COLO829 (cell line): ENCODE results near the gene SPATS2L.

Experiments
- DNase-seq: peaks from one replicate; pipeline ENCODE4 v3.0.0; 2012; ENCODE audit warnings: low spot score

SPATS2L gene

DNA sequence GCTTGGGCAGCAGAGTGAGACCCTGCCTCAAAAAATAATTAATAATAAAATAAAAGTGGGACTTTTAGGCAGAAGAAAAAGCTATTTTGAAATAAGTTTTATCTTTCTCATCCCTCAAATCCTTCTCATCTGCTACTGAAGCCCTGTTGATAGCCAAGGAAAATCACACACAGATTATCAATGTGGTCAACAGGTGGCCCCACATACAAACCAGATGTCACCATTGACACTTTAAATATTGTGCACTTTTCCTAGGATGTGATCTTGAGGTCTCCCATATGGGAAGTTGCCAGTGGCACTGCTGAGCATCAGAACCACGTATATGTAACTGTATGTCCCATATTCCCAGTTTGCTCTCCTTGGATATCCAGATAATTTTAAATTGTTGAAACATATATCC, 138.8 kb downstream of the SPATS2L start:
- no peak for DNase-seq

DNA sequence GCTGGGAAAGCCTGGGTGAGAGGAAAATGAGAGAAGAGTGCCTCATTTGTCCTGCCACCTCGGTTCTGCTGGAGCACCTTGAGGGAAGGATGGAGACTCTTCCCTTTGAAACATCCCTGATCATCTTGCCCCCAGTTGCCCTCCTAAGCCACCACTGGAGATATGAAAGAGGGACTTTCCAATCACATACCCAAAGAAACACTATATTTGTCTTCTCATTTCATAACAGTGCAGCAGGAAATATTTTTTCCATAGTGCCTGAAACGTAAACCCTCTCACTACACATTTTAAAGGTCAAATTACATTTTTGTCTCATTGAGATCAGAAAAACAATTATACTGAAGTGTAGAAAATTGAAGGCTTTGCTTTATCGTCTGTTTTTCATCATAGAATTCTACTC, 140.1 kb downstream of the SPATS2L start:
- no peak for DNase-seq

DNA sequence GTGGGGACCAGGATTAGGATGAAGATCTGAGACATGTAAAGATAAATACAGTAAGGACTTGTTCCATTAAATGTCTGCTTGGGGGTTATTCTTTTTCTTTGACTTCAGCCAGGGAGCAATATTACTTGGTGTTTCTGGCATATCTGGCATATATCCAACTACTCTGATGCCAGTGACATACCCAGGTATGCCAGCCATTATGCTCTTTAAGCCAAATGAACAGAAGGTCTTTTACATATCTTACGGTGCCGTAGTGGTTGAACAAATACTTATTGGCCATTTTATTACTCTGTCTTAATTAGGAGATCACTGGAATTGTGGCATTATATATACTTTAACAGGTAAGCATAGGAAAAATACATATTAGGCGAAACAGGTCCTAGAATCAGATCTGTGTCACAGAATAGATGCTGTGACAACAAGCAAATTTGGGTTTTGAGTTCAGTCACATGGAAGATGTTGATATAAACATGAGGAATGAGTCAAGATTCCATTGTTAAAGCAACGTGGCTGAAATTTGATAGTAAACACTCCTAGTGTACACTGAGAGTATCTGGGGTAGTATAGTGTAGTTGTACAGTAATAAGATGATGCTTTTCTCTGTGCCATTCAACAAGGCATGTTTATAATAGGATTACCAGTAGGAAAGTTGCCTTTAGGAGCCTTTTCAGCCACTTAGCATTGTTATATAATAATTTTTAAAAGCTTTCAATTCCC, 140.8 kb downstream of the SPATS2L start:
- DNase-seq: no peak

DNA sequence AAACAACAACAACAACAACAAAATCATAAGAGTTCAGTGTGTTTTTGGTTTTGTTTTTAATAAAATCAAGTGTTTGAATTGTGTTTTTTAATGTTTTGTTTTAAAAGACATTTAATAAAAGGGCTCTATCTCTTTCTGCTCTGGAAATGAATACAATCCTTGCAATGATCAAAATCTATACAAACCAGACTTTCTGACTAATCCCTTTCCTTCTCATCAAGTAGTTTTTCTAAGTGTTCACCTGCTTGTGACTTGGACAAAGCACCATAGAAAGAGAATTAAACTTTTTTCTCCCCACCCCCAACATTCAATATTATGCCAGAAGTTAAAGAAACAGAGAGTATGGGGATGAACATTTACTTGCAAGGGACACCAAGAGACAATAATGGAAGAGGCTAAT, 142.0 kb downstream of the SPATS2L start:
- DNase-seq: no peak

DNA sequence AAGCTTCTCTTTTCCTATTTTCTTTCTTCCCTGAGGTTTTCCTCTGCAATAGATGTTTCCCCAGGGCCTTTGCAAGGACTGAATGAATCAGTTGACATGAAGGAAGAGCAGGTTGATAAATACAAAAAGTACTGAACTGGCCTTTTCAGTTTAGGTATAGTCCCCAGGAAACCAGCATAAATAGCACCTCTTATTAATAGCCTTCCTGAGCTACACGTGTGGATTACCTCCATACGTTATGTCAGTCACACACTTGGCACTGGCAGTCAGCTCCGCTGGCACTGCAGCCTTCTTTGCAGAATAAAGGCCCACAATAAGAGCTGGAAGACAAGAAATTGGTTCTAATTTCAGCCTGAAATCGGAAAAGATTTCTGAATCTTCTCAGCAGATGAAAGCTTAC, 142.7 kb downstream of the SPATS2L start:
- no peak for DNase-seq

DNA sequence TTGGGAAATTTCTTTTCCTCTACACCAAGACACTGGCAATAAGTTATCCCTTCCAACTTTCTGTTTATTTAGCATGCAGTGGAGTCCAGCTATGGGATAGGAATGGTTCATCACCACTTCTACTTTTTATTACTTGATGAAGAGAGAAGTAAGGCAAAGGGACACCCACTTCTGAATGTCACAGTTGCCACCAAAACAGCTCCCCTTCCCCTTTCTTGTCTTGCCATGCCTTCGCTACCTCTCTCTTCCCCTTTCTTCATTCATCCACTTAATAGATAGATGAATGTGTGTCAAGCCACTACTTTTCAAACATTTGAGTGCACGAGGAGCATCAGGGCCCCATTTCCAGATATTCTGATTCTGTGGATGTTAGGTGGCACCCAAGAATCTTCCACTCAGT, 143.8 kb downstream of the SPATS2L start:
- DNase-seq: no peak

DNA sequence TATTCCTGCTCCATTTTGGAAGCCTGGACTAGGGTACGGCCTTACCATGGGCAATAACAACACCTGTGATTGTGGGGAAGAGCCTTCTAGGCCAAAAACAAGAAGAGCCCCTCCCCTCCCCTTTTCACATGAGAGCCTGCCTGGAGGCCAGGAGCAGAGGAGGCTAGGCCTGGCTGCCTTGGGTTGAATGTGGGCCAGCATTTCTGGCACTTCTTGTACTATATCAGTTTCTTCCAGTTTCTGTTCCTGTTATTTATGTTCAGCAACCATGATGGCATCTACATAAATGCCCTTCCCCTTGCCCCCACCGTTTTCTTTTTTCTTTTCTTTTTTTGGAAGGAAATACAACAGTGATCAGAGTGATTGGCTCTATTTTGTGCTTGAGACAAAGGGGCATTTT, 145.0 kb downstream of the SPATS2L start:
- DNase-seq: no peak

DNA sequence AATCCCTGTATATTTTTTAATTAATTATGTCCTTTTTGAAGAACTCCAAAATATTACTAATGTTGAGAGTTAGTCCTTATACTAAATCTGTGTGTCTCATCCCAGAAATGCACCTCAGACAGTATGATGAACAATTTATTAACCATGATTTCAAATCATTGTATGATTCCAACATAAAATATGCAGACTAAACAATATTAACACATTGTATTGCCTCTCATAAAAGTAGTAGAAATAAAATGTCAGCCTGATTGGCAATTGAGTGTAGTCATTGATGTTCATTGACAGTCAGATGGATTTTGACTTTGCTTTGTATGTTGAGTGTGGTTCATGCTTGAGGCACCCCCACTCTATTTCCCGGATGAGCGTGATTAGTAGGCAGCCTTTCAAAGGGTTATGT, 145.9 kb downstream of the SPATS2L start:
- DNase-seq: no peak

DNA sequence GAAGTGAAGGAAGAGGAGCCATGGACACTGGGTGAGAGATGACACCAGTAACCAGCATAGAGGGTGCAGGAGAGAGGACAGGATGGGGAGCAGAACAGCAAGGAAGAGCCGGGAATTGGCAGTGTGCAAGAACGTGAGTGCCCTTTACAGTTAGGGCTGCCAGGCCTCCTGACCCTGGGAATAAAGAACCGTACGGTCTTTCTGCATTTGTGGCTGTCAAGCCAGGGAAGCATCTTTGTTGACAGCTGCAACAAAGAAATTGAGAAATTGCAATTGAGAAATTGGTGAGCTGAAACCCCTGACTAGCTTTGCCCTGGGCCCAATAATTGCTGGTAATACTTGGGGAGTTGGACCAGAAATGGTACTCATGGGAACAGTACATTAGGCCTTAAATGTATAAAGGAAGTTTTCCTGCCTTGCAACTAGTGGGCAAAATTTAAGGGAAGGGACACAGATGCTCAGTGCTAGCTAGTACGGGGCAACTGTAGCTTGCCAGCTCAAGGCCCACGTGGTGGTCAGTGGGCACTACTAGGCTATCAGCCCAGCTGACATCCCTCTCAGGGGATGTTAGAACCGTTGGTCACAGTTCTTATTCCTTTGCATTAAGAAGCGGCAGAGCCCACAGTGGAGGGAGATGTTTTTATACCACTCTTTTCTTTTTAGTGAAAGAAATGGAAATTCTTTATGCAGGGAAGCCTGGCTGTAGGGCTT, 146.8 kb downstream of the SPATS2L start:
- no peak for DNase-seq

DNA sequence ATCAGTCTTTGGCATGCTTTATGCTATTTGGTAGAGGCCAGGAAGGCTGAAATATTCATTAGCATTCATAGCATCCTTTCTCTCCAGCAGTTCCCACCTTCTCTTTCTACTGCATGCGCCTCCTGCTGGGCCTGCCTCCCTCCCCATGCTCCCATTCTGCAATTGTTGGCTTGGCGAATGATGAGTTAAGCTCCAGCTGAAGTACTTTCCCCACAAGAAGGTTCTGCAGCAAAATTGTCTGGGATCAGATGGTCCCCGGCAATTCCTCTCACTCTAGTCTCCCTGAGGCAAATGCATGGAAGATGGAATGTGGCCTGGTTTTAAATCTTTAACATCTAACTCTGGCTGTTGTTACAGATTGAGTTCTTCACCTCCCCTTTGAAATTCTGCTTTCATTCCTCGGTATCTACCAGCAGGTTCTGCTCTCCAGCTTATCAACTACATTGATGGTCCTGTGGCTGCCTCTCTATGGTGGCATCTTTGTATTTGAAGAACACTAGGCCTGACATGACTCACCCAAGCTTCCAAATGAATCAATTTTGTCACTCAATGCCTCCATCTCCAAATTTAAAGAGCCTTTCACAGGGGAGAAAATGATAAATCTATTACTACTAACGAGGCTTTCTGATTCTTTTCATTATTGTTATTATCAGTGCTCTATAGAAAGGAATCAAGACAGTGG, 147.5 kb downstream of the SPATS2L start:
- DNase-seq: no peak

DNA sequence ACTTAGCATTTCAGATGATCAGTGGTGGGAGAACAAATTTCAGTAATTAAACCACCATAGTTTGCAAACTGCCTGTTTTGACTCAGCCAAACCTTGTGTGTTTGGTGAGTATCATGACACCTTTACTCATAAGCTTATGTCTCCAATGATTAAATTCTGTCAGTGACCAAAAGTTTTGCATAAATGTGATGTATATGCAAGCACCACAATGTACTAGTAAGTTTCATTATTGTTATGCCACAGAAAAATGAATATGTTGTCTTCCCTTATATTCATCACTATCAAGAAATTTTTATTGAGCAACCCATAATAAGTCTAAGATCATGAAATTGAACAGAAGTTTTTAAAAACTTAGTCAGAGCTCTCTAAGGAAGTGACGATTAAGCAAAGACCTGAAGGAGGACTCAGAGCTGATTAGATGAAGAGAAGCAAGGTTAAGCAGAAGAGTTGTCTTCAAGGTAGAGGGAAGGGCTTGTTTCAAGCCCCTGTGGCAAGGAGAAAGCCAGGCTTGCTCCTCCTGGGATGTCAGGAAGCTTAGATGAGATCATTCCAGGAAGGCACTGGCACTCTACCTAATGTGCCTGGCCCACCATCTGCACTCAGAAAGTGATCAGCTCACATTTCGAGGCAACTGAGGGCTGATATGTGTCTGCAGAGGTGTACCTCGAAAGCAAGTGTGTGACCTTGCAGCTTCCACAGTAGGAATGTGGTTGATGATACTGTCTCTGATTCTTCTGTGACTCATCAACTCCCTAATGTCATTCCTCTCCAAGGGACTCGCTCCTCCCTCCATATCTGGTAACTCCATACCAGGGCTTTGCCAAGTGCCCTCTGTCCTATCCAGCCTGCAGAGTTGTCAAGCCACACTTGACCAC, 148.7 kb downstream of the SPATS2L start:
- DNase-seq: no peak

DNA sequence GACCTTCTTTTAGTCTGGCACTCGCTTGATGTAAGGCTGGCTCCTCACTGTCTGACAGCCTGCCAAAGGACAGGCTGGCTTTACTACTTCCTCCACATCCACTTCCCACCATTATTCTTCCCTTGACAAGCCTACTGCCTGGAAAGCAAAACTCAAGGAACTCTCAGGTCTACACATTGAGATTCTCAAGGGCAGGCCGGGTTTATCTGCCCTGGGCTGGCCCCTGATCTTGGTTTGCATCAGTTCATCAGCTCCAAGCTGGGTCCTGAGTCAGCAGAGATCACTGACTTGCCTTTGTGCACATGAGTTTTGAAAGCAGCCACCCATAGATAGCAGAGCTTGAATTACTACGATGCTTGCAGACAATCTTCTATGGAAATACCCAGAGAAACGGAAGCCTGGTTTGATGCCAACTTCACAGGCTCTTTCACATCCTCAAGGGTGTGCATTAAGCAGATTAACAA, 149.5 kb downstream of the SPATS2L start:
- no peak for DNase-seq

DNA sequence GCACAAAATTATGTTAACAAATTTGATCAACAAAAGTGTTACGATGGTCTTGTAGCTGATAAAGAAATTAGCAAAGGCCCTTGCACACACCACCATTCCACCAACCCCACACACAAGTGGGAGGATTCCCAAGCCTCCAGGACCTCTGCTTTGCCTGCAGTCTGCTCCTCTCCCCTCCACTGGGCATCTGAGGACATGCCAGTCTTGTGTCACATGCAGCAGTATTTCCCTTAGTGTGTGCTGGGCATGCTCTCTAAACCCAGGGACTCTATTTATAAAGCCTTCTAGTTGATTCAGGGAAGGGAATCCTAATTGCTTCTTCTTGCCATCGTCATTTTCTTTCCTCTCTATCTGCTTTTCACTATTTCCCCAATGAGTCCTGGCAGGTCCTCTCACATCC, 150.1 kb downstream of the SPATS2L start:
- no peak for DNase-seq

DNA sequence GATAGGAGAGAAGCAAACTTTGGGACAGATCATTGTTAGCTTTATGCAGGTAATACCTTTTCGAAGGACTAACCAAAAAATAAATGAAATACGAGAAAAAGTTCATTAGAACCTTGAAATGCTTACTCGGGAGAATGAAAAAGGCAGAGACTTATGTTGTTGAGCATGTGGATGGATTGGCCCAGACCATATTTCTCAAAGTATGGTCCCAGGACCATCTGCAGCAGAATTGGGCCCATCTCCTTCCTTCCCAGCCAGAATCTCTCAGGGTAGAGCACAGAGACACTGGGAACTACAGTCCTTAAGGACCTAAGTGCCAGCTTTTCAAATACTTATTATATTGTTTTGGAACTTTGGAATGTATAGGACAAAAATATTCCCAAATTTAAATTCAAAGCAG, 152.6 kb downstream of the SPATS2L start:
- DNase-seq: no peak

DNA sequence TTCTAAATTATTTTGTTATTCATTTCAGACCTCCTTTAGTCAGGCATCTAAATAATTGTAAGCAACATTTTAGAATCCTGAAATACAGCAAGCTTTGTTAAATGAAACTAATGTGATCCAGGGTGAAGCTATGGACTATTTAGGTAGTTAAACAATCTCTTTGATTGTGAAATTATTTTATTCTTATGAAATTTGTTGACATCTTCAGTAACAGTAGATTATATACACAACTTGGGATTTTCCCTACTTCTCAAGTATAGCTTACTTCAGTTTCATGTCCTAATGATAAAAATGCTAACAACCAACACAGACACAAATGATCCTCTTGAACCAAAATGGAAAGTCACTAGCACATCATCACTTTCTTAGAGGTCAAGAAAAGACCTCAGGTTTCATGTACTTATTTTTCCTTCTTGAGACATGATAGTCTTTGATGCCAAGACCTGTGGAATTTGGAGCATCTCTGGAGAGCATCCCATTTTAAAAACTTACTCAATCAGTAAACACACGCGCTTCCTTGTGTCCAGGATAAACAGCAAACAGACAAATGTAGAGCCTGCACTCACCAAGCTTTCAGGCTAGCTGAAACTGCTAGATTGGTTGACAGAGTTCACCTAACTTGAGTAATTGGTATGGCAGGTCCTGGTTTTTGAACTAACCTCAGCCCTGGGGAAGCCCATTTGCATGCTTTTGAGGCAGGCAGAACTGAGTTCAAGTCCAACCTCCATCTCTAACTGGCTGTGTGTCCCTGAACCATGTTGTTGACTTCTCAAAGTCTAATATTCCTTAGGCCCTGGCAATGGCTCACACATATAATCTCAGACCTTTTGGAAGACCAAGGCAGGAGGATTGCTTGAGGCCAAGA, 155.6 kb downstream of the SPATS2L start:
- no peak for DNase-seq

DNA sequence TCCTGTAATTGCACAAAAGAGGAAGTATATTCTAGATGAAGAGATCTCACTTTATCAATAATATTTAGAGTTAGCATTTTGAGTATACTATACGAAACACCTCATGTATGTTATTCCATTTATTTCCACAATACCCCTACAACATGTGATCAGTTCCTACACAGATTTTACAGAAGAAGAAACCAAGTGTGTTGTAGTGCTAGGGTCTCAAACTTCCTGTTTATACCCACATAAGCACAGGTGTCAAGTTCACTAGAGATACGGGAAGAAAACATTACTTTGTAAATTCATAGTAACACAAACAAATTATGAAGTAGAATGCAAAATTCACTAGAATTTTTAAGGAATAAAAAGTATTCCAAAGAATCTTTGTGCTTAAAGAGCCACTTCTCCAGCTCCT, 157.0 kb downstream of the SPATS2L start:
- no peak for DNase-seq

DNA sequence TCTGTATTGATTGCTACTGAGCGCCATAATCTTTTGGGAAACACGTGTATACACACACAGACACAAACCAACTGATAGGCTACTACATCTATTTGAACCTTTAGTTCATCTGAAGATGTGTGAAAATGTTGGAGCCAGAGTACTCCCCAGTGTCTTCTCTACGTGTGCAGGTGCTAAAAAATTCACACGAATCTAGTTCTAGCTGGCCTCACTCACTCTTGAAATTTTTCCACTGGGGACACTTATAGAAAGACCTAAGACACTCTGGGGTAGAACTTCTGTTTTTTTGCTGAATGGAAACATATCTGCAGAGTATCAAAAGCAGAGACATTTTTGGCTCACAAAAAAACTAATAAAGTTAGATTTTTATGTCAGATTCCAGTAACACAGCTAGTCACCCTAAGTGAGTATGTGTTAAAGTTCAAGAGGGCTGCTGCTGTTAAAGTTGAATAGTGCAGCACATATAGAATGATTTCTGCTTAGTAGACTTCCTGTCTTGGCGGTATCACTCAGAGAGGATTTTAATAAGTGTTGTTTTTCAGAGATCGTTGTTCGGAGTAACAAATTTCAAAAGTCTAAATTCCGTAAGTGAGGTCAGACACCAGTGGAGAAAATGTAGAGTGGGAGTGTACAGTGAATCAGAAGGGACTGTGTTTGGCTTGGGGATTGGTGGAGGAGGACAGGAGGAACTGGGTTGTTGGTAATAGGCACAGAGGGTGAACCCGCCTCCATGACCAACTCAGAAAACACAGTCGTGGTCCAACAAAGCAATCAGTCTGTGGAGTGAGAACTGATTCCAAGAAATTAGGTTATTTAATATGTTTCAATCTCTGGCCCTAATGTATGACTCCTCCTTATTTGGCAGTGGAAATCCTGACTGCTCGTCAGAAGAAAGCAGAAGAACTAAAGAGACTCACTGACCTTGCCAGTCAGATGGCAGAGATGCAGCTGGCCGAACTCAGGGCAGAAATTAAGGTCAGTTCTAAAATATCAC, 160.2 kb downstream of the SPATS2L start:
- DNase-seq: no peak

DNA sequence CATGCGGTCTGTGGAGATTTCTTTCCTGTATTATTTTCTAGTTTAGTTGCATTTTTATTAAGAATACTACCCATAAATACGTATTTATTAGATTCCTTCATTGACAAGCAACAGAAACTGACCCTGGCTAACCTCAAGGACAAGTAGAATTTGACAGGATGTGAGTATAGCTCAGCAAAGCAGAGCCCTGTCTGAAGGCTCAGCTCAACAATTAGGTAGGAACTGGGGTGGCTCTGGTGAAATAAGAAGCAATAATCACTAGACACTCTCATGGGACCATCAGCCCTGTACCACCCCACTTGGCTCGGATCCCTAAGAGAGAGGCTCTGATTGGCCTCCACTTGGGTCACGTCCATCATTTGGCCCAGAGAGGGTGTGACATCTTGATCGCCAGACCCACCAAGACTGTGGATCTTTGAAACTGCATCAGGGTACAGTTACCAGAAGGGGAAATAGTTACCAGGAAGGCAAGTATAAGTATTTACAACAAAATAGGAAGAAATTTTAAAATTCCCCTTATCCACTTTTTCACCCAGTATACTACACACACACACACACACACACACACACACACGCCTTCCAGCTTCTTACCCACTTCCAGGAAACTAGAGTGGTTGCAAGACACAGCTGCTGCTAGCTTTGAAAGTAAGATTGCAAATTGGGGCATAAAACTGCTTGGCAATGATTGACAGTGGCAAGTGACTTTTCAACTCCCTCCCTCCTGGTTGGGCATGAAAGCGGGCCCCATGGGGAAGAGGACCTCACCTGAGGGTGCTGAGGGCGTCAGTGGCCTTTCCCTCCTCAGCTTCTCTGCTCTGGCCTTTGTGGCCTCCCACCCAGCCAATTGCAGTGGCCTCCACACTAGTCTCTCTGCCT, 161.6 kb downstream of the SPATS2L start:
- no peak for DNase-seq

DNA sequence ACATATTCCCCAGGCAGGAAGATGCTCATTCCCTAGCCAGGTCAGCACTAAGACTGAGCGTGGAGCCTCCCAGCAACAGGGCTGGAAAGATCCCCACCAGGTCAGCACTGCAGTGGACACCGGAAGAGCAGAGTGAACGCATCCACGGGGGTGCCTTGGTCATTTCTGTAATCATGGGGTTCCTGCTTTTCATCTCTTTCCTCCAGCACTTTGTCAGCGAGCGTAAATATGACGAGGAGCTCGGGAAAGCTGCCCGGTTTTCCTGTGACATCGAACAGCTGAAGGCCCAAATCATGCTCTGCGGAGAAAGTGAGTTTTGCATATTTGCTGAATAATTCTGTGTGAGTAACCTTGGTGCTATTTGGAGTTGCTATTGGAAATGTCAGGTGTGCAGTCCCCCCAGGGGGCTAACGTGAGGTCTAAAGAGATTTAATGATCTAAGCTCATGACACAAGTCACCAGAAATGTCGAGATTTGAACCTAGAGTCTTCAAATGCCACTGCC, 163.3 kb downstream of the SPATS2L start:
- no peak for DNase-seq
